C1 segment of cervical spinal cord (tissue), 14 donors: ENCODE measurements around the gene HYKK.
"Not testable (repeated sequence)": the region's sequence is repeated elsewhere in the genome, so short reads cannot be mapped to it uniquely, and the experiment has no call there.

ENCODE experiments used
- DNase-seq, 14 donors: peaks; one replicate each; lab custom pipeline; 2025; lab: John Stamatoyannopoulos, UW

The HYKK gene, protein sequence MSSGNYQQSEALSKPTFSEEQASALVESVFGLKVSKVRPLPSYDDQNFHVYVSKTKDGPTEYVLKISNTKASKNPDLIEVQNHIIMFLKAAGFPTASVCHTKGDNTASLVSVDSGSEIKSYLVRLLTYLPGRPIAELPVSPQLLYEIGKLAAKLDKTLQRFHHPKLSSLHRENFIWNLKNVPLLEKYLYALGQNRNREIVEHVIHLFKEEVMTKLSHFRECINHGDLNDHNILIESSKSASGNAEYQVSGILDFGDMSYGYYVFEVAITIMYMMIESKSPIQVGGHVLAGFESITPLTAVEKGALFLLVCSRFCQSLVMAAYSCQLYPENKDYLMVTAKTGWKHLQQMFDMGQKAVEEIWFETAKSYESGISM

DNA sequence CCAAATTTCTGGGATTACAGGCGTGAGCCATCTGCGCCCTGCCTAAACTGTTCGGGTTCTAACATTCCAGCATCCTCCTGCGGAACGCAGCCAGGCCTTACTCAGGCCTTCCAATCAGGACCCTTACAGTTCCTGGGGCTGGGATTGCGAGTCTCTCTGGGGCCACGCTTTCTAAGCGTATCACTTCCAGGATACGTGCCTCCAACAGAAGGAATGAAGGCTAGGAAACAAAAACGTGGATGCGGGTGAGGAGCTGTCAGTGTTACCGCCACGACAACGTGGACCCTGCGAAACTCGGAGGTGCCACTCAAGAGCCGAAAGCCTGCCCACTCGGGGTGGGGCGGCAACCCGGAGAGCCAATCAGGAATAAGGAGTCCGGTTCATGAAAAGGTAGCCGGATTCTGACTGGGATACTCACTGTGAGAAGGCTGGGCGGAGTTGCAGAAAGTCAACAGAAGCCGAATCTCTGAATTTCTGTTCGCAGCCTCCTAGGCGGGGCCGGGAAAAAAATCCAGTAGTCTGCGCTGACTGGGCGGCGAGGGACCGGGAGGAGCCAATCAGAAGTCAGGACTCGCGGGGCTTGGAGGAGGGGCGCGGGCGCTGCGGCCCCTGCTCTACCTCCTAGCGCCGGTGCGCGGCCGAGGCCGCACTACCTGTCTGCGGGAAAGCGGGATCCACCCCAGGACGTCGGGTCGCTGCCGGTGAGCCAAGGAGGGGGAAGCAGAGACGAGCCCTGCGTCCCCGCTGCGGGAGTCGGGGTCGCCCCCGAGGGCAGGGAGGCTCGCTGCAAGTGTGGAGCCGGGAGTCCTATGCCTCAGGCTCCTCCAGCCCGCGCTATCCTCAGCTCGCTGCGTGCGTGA lies at the start of gene HYKK:
HYKK (plus strand) TSS at position 607 of the 860 bp plus-strand sequence. CDS start 5,512 bp downstream, outside the sequence.
- DNase-seq = peak; percentile 26 to 97 (median 81)

DNA sequence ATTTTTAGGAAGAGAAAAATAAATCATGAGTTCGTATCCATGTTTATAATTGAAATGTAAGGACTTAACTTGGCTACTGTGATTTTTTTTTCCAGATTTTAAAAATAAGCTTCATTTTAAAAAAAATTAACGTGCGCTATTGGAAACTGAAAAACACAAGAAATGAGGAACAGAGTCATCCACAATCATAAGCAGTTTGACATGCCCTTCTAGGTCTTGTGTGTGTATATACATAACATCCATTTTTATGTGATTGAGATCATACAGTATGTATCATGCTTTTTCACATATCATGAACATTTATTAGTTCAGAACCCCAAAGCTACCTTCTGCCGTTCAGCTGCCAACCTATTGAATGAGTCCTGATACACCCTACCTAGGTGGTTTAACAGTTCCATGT lies 46.6 kb upstream of the HYKK start:
- DNase-seq = no peak

GRCh38 chr15:78461171-78461888 lies 46.0 kb upstream of the HYKK start:
- no peak for DNase-seq

- no peak for DNase-seq
Measured at GRCh38 chr15:78469031-78469430, 38.3 kb upstream of the HYKK start.

DNA sequence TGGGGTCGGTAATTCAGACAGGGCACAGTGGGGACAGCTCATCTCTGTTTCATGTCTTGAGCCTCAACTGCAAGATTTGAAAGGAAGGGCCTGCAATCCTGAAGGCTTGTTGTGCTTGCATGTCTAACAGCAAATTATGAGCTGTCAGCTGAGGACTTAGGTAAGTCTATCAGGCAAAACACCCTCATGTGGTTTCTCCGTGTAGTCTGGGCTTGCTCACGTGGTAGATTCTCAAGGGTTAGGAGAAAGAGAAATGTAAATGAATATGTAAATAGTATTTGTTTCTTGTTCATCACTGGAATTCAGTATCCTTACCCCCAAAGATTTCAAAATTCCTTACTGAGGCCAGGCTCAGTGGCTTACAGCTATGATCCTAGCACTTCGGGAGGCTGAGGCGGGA lies 30.1 kb upstream of the HYKK start:
- DNase-seq = no peak

- DNase-seq = no peak
Measured at GRCh38 chr15:78479650-78480049, 27.7 kb upstream of the HYKK start.

DNA sequence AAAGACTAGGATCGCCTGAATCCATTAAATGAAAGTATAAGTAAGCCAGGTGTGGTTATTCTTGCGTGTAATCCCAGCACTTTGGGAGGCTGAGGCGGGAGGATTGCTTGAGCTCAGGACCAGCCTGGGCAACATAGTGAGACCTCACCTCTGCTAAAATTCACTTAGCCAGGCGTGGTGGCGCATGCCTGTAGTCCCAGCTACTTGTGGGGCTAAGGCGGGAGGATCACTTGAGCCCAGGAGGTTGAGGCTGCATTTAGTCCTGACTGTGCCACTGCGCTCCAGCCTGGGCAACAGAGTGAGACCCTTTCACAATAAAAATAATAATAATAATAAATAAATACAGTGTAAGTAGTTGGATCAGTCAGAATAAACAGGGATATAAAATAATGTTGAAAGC lies 25.5 kb upstream of the HYKK start:
- DNase-seq = no peak

DNA sequence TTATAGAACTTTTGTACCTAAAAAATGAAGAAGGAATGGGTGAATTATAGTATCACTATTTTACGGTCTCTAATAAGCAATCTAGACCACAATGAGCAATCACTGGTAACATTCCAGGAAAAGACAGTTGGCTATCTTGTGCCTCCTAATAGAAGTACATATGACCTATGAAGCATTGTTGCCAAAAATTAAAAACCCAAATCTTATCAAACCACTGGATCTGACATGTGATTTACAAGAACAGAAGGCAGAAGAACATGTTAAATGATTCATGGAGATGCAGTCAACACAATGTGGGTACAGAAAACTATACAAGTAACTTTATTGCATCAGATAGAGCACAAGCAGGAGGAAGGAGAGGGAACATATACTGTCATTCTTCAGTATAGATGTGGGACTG lies 14.5 kb upstream of the HYKK start:
- no peak for DNase-seq

- no peak for DNase-seq
Measured at GRCh38 chr15:78501857-78502256, 5.5 kb upstream of the HYKK start.

- DNase-seq = no peak
Measured at GRCh38 chr15:78502641-78503040, 4.7 kb upstream of the HYKK start.

GRCh38 chr15:78507831-78508160 lies 419 bp downstream of the HYKK start:
- DNase-seq = peak in 1 of 14 donors; percentile 43

DNA sequence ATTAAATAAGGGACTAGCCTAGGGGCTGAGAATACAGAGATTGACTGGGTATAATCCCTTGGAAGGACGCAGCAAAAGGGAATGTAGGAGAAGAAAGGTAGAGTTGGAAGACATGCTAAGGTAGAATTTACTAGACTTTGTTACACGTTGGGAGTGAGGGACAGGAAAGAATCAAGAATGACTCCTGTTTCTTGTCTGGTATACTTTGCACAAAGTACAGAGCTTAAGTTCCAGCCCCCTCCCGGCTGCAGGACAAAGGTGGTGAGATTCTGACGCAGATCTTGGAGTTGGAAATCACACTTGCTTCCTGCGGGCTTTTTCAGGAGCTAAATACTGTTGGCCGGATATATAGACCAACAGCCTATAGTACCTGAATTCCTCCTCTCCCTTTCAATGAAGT lies 895 bp downstream of the HYKK start:
- no peak for DNase-seq

- DNase-seq = no peak
Measured at GRCh38 chr15:78509726-78510312, 2.4 kb downstream of the HYKK start.

- not testable (repeated sequence) for DNase-seq
Measured at GRCh38 chr15:78520035-78520434, 12.7 kb downstream of the HYKK start.

GRCh38 chr15:78524230-78524629 lies 16.9 kb downstream of the HYKK start:
- no peak for DNase-seq

DNA sequence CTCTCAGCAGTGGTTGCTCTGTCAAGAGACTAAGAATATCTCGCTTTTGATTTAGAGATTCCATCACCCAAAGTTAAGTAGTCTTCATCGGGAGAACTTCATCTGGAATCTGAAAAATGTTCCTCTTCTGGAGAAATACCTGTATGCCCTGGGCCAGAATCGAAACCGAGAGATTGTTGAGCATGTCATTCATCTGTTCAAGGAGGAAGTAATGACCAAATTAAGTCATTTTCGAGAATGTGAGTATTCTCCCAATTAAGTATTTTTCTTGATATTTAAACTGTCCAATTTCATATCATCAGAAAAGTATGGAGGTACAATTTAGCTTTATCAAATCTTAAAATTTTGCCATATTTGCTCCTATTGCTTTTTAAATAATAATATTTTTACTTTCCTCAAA lies 19.9 kb downstream of the HYKK start:
- no peak for DNase-seq

DNA sequence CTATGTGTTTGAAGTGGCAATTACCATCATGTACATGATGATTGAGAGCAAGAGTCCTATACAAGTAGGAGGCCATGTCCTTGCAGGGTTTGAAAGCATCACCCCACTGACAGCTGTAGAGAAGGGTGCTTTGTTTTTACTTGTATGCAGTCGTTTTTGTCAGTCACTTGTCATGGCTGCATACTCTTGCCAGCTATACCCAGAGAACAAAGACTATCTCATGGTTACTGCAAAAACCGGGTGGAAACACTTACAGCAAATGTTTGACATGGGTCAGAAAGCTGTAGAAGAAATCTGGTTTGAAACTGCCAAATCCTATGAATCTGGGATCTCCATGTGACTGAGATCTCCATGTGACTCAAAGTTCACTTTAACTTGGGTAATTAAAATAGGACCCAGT lies 26.0 kb downstream of the HYKK start:
- DNase-seq = peak in 2 of 14 donors; percentile 4 to 7

DNA sequence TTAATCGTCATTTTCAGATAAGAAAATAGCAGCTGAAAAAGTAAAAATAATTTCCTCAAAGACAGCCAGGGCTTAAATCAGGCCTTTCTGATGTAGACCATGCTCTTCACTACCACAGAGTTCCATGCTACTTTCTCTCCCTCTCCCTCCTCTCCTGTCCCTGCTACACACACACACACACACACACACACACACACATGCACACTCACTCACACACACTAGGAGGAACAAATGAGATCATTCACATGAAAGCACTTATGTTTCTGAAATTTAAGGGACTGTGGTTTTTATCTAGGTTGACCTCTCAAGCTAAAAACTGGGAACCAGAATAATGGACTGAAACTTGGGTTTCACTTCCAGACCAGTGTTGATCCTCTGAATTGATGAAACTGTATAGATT lies 28.8 kb downstream of the HYKK start:
- no peak for DNase-seq

- no peak for DNase-seq
Measured at GRCh38 chr15:78537266-78537905, 30.0 kb downstream of the HYKK start.

GRCh38 chr15:78538358-78538757 lies 31.0 kb downstream of the HYKK start:
- no peak for DNase-seq

DNA sequence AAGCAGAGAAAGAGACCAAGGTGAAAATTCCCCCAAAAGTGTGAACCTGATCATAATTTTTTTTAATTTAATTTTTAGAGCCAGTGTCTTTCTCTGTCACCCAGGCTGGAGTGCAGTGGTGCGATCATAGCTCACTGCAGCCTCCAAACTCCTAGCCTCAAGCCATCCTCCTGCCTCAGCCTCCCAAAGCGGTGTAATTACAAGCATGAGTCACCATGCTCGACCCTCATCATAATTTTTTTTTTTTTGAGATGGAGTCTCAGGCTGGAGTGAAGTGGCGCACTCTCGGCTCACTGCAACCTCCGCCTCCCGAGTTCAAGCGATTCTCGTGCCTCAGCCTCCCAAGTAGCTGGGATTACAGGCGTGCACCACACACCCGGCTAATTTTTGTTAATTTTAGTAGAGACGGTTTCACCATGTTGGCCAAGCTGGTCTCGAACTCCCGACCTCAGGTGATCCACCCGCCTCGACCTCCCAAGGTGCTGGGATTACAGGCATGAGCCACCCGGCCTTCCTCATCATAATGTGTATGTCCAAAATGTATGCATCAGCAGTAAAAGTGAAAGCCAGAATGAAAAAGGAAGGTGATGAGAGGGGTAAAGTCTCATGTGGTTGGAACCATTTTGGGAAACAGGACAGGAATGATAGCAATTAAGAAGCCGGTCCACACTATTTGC lies 32.2 kb downstream of the HYKK start:
- DNase-seq = not testable (repeated sequence)
